ENCODE measurements around the gene TIMP2.

GRCh38 chr17:78951967-78952551, 26.9 kb upstream of the TIMP2 start:
- TF ChIP-seq CTCF (conservative IDR thresholded peaks at IDR 0.05) (no peak), ZFX (IDR thresholded peaks at IDR 0.05) (no peak)

Measured in C4-2B (cell line).